CD4-positive, alpha-beta T cell treated with Interleukin-2 at 100 ng/mL for 4 hours (primary cell): ENCODE results near the gene KATNAL2.

Experiments
- DNase-seq: peaks from one replicate; pipeline ENCODE4 v3.0.0-alpha.2; 2020; ENCODE audit warnings: low spot score

The KATNAL2 gene

DNA sequence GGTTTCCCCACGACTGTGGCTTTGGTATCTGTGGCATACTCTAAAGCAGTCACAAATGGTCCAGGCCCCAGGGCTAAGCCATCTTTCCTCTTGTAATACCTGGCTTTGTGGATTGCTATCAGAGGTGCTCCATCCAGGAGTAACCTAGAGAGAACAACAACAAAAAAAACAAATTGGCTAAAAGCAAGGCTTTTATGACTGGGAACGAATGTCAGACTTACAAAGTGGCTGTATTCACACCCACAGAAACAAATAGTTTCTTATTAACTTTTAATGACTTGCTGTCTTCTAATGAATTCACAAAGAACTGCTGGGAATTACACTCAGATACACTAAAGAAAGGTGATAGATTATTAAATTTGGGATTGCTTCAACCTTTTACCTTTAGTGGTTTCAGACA, 197.8 kb downstream of the KATNAL2 start:
- no peak for DNase-seq

DNA sequence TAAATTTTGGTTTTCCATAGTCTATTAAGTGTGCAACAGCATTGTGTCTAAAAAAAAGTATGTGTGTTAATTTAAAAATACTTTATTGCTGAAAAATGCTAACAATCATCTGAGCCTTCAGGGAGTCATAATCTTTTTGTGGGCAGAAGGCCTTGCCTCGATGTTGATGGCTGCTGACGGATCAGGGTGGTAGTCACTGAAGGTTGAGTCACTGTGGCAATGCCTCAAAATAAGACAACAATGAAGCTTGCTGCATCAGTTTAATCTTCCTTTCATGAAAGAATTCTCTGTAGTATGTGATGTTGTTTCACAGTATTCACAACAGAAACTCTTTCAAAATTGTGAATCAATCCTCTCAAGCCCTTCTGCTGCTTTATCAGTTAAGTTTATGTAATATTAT, 201.6 kb downstream of the KATNAL2 start:
- DNase-seq = no peak

DNA sequence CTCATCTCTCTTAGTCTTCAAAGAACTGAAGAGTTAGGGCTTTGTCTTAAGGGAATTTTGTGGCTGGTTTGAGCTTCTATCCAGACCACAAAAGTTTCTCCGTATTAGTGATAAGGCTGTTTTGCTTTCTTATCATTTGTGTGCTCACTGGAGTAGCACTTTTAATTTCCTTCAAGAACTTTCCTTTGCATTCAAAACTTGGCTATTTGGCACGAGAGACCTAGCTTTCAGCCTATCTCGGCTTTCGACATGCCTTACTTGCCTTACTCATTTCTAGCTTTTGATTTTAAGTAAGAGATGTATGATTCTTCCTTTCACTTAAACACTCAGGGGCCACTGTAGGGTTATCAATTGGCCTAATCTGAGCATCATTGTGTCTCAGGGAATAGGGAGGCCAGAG, 203.0 kb downstream of the KATNAL2 start:
- no peak for DNase-seq

DNA sequence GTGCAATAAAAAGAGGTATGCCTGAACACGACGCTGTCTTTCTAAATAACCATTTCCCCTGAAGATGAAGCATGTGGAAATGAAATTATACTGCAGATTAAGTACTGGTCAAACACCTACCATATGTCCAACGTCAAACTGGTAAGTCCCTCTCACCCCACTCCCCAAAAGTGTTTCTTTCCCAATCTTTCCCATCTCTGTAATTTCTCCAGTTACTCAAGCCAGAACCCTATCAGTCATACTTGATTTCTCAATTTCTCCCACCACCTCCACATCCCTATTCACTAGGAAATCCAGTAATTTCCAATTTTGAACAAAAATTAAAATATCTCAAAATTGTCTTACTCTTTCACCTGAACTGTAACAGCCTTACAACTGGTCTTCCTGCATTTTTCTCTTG, 203.7 kb downstream of the KATNAL2 start:
- DNase-seq = no peak

DNA sequence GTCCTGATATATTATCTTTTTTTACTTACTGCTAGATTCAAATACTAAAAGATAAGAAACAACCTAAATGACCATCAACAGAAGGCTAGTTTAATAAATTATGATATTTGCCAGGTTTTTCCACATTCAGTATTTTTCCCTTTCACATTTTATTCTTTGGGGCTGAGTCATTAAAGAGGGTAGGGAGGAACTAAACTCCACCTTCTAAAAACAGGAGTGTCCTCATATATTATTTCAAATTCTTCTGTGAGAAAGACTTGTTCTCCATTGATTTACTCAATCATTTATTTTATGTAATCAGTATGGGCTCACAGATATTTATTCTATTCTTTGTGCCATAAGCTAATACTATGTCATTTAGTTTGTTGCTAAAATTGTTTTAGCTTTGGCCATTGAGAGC, 223.9 kb downstream of the KATNAL2 start:
- DNase-seq = no peak

DNA sequence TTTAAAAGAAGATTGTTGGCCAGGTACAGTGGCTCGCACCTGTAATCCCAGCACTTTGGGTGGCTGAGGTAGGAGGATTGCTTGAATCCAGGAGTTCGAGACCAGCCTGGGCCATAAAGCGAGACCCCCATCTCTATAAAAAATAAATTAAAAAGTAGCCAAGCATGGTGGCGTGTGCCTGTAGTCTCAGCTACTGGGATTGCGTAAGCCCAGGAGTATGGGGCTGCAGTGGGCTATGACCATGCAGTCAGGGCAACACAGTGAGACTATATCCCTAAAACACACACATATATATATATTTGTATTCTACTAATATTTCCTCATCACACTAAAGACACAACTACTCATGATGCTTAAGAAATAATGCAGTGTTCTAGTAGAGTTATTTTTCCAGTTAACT, 225.8 kb downstream of the KATNAL2 start:
- no peak for DNase-seq

DNA sequence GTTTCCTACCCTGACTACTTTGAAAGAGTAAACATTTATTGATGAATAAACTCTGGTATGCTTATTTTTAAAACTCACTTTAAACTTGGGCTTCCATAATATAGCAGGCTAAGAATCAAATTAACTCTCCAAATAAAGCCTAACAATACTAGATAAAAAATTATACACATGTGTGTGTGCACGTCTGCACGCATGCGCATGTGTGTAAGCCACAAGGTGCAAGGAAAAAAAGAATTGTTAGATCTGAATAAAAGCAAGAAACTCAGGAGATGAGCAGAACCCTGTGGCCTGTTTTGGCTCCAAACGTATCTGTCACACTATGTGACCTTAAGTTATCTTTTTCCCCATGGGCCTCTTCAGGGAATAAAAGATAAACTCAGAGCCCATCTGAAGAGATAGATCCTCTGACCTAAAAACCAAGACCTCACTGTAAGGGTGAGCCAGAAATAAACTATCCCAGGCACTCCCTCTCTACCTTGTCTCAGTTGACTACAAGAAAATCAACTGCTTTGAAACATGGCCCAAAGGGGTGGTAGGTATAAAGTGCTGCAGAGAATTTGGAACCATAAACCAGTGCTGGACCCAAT, 226.6 kb downstream of the KATNAL2 start:
- DNase-seq = no peak

DNA sequence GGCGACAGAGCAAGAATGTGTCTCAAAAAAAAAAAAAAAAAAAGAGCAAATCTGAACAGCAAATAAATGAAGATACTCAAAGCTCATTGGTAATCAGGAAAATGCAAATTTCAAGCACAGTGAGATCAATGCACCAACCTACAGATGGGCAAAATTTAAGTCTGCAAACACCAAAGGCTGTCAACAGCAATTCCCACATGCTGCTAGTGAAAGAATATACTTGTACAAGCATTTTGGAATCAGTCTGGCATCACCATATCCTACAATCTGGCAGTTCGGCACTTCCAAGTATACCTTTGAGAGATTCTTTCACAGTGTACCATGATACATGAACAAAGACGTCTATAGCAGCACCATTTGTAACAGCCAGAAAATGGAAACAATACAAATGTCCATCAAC, 228.8 kb downstream of the KATNAL2 start:
- no peak for DNase-seq

DNA sequence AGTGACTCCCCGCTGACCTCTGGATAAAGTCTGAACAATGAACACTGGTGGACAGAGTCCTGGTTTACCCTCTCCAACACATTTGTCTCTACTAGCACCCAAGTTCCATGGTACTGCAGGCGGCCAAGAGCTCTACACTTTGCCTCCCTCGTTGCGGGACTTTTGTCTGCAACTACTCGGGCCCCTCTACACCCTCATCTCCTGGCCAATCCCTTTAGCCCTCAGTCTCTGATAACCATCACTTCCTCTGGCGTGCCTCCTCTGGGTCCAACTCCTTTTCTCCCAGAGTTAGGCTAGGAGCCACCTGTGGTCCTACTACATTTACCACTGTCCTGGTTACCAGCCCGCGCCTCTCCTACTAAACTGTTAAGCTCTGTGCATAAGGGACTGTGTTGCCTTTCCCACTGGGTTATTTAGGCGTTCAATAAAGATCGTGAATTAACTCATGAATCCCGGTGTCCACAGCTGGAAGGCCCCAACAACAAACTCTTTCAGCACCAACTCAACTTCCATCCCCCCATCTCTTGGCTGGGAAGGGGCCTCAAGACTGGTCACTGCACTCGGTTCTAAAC, 232.1 kb downstream of the KATNAL2 start:
- DNase-seq = no peak

DNA sequence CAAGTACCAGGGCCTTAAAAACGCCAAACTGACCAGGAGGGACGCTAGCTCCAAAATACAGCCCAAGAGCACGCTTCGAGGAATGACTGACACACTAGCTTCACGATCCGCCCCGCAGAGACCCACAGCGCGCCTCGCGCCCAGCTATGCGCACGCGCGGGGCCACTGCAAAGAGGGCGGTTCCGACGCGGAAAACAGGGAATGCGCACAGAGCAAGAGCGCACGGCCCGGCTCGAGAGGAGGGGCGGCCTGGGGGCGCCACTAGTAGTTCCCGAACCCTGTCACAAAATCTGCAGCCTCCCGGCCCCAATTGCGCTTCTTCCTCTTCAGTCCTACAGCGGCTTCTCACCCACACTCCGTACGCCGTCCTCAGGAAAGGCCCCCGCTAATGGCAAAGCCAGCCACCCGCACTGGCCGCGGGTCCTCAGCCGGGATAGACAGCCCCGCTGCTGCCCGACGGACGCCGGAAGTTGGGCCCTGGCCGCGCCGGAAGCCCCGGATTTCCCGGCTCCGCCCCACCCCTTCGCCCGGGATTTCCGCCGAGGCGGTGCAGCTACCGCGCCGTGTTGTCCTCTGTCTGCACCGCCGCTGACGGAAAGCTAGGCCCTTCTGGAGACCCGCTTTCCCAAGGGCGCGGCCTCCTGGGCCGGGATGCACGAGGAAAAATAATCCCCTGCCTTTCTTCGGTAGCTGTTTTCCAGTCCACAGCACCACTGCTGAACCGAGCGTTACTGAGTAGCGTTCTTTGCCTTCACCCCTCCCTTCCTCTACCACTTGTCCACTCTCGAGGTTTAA, 232.8 kb downstream of the KATNAL2 start, which contains the start of gene HDHD2:
TSS of gene HDHD2 (minus strand) at position 472 of the 795 bp plus-strand sequence. CDS start 14,061 bp downstream, outside the sequence.
- DNase-seq = peak; percentile 73

DNA sequence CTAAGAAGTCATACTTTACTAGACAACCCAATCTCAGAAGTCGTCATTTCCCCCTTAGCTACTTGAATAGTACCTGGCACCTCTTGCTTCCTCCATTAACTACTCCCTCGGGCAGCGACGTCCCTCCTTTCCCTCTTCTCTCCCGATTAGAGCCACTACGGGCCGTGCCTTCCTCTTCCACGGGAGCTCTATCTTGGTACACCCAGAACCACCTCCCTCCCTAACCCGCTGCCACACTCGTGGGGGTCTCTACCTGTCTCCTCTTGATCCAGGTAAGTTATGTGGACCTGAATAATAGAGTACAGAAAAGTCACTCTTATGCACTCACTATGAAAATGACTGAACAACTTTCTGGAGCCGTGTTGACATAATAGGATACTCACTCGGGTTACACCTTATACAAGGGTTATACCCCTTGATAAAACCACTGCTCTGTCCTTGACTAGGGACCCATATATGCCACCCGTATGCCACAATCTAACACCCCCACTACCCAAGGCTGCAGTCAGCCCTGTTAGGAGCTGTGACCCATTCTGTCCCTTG, 233.5 kb downstream of the KATNAL2 start:
- DNase-seq = no peak

DNA sequence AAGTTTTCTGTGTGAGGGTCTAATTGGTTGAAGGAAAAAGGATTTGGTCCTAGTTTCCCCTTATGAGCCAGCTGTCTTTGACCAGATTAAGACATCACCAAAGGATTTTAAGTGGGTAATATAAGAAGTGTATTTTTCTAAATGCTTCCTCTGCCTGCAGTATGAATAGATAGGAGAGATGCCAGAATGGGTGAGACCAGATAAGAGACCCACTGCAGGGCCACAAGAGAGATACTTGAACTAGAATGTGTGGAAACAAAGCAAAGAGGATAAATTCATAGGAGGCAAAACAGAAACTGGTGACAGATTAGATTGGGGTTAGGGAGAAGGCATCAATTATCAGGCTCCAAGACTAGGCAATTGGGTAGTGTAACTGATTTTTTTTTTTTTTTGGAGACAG, 234.0 kb downstream of the KATNAL2 start:
- DNase-seq = no peak
